Nephron progenitor cell (in vitro differentiated cells): ENCODE data around the gene TMEM86A.

Source experiments
- DNase-seq: peaks from one replicate; pipeline ENCODE4 v3.0.0; 2021
- H3K27ac Mint-ChIP-seq: 2 replicates; pipeline ENCODE4 v1.8.0; 2021; ENCODE audit warnings: mild to moderate bottlenecking, moderate library complexity, mixed read lengths
- H3K27me3 Mint-ChIP-seq: 2 replicates; pipeline ENCODE4 v1.8.0; 2021; ENCODE audit warnings: mild to moderate bottlenecking, low read depth, mixed read lengths; ENCODE audit not compliant: poor library complexity
- H3K36me3 Mint-ChIP-seq: 2 replicates; pipeline ENCODE4 v1.8.0; 2021; ENCODE audit warnings: low read depth, mixed read lengths
- H3K4me1 Mint-ChIP-seq: 2 replicates; pipeline ENCODE4 v1.8.0; 2021; ENCODE audit warnings: mixed read lengths
- H3K4me3 Mint-ChIP-seq: 2 replicates; pipeline ENCODE4 v1.8.0; 2021; ENCODE audit warnings: mild to moderate bottlenecking, moderate library complexity, mixed read lengths
- H3K9me3 Mint-ChIP-seq: 2 replicates; pipeline ENCODE4 v1.8.0; 2021; ENCODE audit warnings: mild to moderate bottlenecking, moderate library complexity, mixed read lengths
- TF ChIP-seq, protein P1 (sequence below): fragments of 200-600 bp; sonication (generic); IDR thresholded peaks from 2 replicates; pipeline ENCODE4 v1.5.0; 2021; ENCODE audit warnings: antibody characterized with exemption

TMEM86A gene

DNA sequence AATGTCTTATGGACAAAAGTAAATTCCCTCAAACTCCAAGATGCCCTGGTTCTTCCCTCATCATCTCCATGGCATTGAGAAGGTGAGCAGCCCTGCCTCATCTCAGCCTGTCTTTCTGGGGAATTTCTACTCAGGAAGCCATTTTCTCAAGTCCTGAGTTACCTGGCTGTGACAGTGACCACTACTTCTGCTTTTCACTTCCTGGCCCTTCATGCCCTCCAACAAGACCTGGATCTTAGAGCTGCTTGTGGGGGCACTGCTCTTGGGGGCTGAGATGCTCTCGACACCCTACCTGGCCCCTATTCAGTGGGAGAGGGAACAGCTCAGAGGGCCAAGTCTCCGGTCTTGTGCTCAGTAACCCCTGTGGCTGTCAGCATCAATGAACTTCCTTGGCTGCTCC, 32.9 kb downstream of the TMEM86A start:
- Mint-ChIP-seq H3K27me3 (peaks cover 14% of the 10 kb centered on the region), H3K27ac (no peak overlapping the region), H3K4me3 (no peak overlapping the region), H3K36me3 (no peaks in the 10 kb centered on the region), H3K4me1 (peaks cover 10% of the 10 kb centered on the region), H3K9me3 (no peaks in the 10 kb centered on the region)
- DNase-seq = no peak
- TF ChIP-seq, protein P1, sequence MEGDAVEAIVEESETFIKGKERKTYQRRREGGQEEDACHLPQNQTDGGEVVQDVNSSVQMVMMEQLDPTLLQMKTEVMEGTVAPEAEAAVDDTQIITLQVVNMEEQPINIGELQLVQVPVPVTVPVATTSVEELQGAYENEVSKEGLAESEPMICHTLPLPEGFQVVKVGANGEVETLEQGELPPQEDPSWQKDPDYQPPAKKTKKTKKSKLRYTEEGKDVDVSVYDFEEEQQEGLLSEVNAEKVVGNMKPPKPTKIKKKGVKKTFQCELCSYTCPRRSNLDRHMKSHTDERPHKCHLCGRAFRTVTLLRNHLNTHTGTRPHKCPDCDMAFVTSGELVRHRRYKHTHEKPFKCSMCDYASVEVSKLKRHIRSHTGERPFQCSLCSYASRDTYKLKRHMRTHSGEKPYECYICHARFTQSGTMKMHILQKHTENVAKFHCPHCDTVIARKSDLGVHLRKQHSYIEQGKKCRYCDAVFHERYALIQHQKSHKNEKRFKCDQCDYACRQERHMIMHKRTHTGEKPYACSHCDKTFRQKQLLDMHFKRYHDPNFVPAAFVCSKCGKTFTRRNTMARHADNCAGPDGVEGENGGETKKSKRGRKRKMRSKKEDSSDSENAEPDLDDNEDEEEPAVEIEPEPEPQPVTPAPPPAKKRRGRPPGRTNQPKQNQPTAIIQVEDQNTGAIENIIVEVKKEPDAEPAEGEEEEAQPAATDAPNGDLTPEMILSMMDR = no peak

DNA sequence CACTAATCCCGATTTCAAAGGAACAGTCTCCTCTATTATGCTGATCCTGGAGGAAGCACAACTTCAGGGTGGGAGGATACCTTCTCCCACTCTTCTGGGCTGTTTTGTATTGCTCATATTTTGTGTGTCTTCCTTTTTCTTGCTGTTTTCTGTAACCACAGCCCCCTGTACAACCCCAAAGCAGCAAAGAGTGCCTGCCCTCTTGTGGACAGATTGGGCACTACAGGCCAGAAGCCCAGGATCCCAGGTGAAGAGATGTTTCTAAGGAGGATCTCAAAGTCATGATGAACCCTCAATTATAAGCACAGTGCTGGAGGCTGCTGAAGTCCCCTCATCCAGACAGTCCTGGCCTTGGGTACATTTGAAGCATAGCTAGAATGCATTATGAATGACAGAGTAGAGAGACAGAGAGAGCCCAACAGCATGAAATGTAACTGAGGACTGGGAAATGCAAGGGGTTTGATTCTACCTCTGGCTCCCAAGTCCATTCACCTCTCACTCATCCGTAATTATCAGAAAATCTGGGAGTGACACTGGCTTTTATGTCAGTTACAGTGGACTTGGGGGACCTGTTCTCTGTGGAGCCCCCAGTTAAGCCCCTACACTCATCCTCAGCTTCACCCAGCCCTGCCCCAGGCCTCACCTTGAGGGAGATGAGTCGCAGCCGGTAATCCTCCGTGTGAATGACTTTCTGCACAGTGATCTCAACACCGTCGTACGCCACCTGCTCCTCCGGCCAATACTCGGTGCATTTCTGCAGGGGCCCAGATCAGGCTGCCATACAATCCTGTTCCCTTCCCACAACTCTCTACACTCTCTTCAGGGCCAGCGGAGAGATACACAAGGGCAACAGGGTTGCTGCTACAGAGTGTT, 33.6 kb downstream of the TMEM86A start:
- no peaks in the 10 kb centered on the region for H3K9me3 Mint-ChIP-seq
- H3K4me1 Mint-ChIP-seq = peaks cover 10% of the 10 kb centered on the region
- TF ChIP-seq, protein P1 = peak; percentile 97
- DNase-seq = peak; percentile 78
- H3K4me3 Mint-ChIP-seq = no peak overlapping the region
- H3K36me3 Mint-ChIP-seq = no peaks in the 10 kb centered on the region
- H3K27ac Mint-ChIP-seq = peak overlapping the region; percentile 18
- peaks cover 14% of the 10 kb centered on the region for H3K27me3 Mint-ChIP-seq

- no peak overlapping the region for H3K27ac Mint-ChIP-seq
- DNase-seq = no peak
- H3K27me3 Mint-ChIP-seq = peaks cover 13% of the 10 kb centered on the region
- no peaks in the 10 kb centered on the region for H3K36me3 Mint-ChIP-seq
- TF ChIP-seq, protein P1 = no peak
- peaks cover 5% of the 10 kb centered on the region for H3K4me1 Mint-ChIP-seq
- no peaks in the 10 kb centered on the region for H3K9me3 Mint-ChIP-seq
- H3K4me3 Mint-ChIP-seq = no peak overlapping the region
Measured at GRCh38 chr11:18733202-18733601, 34.6 kb downstream of the TMEM86A start.

DNA sequence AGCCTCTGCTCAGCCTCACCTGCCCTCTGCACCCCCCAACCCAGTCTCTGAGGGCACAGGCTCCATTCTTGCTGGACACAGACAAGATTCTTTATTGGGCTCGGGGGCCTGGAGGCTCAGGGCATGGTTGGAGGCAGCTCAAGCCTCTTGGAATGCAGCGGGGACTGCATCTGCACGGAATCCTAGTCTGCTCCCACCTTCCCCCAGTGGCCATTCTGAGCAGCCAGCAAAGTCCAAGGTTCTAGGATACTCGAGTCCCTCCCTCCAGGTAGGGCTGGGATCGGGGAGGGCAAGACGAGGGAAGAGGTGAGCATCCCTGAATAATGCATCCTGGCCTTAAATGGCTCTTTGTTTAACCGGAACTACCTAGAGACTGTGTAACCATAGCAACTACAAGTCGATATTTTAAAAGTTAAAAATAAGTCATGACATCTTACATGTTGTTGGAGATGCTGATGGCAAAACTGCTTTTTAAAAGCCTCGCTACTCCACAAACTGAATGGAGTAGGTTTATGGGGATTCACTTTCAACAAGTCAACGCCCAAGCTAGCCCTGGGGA, 38.1 kb downstream of the TMEM86A start:
- TF ChIP-seq, protein P1 = no peak
- no peak overlapping the region for H3K27ac Mint-ChIP-seq
- no peaks in the 10 kb centered on the region for H3K4me1 Mint-ChIP-seq
- DNase-seq = no peak
- peaks cover 10% of the 10 kb centered on the region for H3K27me3 Mint-ChIP-seq
- no peaks in the 10 kb centered on the region for H3K36me3 Mint-ChIP-seq
- no peaks in the 10 kb centered on the region for H3K9me3 Mint-ChIP-seq
- no peak overlapping the region for H3K4me3 Mint-ChIP-seq

- Mint-ChIP-seq H3K27ac (no peak overlapping the region), H3K27me3 (peaks cover 10% of the 10 kb centered on the region), H3K4me1 (no peaks in the 10 kb centered on the region), H3K36me3 (no peaks in the 10 kb centered on the region), H3K4me3 (no peak overlapping the region), H3K9me3 (no peaks in the 10 kb centered on the region)
- TF ChIP-seq, protein P1 = no peak
- no peak for DNase-seq
Measured at GRCh38 chr11:18737642-18738041, 39.1 kb downstream of the TMEM86A start.
